GM18520 (cell line): ENCODE data around the gene PTPRZ1.

Source experiments
- ATAC-seq: cut with Tn5 transposase; IDR thresholded peaks from one replicate; pipeline ENCODE4 v1.9.1; 2021; ENCODE audit not compliant: unreplicated experiment

The PTPRZ1 gene

DNA sequence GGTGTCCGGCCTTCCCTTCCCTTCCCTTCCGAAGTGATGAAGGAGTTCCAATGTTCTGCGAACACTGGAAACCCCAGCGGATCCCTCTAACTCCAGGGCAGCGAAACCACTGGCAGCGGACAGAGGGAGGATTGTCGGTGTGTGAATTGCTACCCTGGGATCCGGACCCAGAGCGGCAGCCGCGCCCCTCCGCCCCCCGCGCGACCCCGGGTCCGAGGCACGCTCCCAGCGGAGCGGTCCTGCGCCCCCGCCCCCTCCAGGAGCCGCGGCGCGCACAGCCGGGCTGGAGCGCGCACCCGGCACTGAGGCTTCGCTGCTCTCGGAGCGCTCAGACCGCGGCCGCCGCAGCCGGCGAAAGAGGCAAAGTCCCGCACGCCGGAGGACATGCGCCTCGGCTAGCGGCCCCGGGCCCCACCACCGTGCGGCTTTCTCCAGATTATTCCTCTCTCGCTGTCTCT, at the start of gene PTPRZ1:
Gene PTPRZ1 (plus strand): TSS at position 331 of the 458 bp plus-strand sequence. CDS start 339 bp downstream, outside the sequence.
- ATAC-seq = no peak

DNA sequence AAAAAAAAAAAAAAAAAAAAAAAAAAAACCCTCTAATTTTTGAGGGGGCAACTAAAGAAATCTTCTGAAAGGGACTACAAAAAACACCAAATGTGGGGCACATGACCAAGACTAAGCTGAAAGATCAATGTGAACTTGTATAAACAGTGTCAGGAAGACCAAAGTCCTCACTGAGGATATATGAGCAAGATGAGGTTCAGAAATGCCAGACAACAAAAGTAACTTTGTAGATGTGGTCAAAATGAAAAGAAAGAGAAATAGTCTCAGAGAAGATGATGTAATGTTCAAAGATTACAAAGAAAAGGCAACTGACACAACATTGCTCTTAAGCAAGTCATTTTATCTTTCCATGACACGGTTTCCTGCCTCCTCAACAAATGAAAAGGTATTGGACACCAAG, 48.7 kb upstream of the PTPRZ1 start:
- no peak for ATAC-seq

DNA sequence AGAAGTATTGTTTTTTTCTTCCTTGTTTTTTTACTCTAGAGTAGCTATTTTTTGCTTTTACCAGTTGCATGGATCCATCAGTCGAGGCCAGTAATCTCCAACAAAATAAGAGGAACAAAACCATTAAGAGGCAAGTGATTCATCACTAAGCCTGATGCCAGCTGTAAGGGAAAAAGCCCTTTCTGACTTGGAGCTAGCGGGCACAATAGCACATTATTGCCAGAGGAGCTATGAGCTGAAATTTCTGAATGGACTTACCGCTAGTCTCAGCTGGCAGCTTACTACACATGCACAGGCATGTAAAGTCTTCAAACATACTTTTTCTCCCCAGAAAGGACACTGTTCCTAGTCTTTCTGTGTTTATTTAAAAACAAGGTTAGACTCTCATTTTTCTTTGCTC, 41.6 kb upstream of the PTPRZ1 start:
- ATAC-seq = no peak

DNA sequence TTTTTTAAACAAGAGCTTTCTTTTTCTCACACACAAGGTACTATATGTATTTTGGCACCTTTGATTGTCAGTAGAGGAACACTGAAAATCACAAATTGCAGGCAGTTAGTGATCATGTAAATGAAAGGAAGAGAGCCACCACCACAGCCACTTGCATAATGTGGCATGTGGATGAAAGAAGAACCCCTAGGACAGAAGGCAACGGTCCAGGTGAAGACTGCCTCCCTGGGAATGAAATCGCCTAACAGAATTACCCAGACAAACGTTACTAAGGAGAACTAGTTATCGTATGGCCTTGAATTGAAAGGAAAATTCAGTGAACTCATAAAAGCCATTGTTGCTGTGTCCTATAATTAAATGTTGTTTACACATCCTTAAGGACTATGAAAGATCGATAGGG, 41.2 kb upstream of the PTPRZ1 start:
- no peak for ATAC-seq

DNA sequence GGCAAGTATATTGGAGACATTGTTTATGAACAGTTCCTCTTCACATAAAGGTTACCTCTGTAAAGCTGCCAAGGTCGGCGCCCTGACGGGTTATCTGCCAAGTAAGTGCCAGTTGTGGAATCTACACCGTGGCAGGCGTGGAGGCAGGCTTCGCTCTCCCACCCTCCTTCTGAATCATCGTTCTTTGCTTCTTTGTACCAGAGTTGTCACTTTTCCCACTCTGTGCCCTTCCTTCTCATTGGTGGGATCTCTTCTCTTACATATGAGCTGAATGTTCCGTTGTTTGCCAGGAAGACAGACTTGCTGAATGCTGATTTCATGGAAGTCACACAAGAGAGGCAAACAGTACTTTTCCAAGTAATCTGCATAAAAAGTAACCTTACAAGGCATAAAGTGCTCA, 40.6 kb upstream of the PTPRZ1 start:
- ATAC-seq = no peak

DNA sequence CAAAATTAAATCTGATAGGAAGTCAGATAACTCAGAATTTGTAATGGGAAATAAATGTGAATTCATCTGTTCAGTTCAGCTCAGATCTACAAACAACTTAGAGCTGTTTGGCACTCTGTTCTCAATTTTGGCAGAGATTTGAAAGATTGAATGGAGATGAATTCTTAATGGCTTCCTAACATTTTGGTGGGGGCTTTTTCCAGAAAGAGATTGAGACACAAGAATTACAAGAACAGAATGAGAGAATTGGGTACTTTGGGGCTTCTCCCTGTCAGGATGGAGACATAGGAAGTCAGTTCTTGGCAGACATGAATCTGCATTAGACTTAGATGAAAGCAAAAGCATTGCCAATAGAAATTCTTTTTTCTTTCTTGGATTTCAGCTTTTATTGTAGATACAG, 39.0 kb upstream of the PTPRZ1 start:
- no peak for ATAC-seq

DNA sequence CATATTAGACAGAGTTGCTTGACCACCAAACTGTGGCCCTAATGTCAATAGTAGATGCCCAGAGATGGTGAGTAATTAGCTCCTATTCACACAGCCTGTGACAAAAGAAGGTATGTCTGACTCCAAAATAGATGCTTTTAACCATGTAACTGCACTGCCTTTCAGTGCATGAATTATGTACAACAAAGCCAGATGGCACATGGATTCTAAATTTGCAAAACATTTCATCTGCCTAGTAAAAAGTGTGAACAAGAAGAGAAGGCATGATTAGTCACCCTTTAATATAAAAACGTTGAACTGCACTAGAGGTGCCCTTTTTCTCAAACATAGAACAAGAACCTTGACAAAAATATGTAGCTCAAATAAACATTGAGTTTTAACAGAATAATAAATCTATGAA, 35.5 kb upstream of the PTPRZ1 start:
- no peak for ATAC-seq

DNA sequence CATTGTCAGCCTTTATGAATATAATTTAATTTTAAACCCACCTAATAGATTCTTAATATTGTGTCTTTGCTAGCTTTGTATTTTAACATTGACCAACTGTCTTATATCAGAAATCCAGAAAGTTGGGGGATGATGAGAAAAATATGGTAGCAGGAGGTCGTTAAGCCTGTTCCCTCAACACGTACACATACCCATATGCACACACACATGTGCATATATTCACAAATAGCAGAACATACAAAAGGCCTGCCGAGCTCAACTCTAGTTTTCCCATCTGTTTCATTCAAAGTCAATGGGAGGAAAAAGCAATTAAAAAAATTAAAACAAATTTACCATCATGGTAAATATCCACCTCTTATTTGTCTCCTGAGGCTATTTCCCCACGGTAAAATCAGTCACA, 25.9 kb upstream of the PTPRZ1 start:
- ATAC-seq = no peak

DNA sequence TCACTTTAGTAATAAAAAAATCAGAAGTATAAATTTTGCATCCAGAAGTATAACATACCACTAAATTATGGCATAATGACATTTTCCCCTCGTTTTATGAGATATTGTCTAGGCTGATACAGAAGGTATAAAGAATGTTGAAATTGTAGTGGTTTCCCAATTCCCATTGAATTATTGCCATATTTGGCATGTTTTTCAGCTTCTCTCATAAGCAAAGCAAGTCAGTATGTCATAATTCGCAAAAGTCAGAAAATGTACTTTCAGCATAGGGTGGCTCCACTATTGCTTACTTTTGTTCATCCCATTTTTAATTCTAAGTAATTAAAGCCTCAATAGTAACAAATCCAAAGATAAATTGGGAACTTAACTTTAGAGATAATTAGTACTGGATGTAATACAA, 19.7 kb upstream of the PTPRZ1 start:
- no peak for ATAC-seq

DNA sequence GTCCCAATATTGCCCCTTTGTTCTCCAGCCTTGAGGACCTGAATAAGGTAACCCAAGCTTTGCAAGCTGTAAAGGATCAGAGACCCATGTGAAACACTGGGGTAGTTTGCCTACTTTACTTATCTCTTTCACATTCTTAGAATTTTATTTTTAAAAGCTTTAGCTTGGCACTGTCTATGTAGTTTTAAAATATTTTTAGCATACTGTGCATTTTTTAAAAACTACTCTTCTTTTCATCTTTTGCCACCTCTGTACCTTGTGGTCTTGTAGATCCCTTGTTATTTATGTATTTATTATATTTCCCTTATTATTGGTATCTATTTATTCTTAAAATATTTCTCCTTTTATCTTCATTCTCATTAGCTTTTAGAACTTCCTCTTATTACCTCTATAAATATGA, 12.0 kb upstream of the PTPRZ1 start:
- no peak for ATAC-seq

DNA sequence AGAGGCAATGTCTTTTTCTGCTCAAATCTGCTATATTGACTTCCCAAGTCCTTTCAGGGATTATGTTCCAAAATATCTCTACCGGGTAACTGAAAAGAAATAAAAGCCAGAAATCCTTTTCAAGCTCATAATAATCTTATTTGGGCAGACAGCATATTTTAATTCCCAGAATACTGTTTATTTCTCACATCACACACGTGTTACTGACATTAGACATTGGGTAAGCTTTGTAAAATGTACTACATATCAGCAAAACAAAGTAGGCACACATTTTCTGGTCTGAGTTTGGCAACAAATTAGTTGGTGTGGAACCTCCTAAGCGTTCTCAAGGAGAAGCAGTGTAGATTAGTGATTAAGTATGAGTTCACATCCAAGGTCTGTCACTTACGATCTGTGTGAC, 10.4 kb upstream of the PTPRZ1 start:
- ATAC-seq = no peak

DNA sequence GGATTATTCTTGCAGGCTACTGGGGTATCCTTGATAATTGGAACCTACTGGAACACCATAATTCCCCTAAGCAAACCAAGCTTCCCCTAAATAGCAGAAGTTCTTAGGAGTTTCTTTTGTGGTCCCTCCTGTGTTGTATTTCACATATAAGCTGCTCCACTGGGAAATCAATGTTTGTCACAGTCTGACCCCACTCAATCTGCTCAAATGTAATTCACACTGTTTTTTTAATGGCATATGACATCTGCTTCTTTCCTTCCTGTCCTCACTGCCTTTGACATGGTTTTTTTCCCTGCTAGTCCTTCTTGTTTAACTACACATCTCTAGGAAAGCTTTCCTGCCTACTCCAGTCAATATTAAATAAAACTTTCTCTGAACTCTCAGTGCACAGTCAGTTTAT, 1.8 kb upstream of the PTPRZ1 start:
- no peak for ATAC-seq

DNA sequence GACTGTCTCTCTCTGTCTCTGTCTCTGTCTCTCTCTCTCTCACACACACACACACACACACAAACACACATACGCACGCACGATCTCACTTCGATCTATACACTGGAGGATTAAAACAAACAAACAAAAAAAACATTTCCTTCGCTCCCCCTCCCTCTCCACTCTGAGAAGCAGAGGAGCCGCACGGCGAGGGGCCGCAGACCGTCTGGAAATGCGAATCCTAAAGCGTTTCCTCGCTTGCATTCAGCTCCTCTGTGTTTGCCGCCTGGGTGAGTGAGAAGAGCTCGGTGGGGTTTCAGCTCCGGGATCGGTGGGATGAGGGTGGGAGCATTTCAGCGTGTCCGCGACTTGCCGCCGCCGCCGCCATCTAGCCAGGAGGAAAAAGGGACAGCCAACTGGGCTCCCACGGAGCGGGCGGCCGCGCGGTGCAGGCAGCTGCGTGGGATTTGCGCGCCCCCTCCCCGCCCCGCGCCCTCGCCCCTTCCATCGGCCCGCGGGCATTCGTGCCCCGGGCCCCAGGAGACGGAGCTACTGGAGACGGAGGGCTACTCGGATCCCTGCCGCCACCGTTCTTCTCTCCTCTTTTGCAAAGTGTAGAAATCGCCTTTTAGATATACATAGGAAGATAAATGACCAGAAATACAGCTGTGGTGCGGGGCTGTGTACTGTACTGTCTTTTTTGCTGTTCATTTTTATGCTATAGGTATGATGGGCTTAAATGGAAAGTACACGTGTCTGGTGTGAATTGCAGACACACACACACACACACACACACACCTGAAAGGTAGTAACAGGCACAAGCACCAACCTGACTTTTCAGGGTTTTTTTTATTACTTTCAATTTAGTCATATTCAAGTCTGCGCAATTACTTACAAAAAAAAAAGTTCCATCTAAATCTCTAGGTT, 581 bp downstream of the PTPRZ1 start:
- ATAC-seq = no peak

DNA sequence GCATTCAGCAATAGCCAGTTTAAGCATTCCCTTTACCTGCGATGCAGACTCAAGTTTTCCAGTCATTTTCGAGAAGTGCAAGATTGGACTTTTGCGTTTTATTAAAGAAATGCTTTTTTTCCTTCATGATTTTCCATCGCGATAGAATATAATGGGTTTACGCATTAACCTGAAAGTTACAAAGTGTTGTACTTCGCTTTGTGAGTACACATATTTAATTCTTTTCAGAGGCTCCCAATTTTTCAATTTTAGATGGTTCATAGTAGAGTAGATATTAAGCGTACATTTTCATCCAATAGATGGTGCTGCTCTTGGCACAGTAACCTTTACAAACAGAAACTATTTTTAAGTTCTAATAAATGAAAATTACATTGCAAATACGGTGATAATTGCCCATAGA, 1.3 kb downstream of the PTPRZ1 start:
- no peak for ATAC-seq

DNA sequence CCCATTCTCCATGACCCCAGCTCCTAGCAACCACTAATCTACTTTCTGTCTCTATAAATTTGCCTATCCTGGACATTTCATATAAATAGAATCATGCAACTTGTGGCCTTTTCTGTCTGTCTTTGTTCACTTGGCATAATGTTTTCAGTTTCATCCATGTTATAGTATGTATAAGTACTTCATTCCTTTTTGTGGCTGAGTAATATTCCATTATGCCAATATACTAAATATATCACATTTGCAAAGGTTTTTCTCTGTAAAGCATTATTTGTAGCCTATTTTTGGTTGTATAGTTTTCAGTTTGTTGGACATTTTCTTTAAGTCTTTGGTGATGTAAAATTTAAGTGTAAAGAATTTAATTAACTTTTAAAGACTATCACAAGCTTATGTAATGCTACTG, 2.2 kb downstream of the PTPRZ1 start:
- no peak for ATAC-seq

DNA sequence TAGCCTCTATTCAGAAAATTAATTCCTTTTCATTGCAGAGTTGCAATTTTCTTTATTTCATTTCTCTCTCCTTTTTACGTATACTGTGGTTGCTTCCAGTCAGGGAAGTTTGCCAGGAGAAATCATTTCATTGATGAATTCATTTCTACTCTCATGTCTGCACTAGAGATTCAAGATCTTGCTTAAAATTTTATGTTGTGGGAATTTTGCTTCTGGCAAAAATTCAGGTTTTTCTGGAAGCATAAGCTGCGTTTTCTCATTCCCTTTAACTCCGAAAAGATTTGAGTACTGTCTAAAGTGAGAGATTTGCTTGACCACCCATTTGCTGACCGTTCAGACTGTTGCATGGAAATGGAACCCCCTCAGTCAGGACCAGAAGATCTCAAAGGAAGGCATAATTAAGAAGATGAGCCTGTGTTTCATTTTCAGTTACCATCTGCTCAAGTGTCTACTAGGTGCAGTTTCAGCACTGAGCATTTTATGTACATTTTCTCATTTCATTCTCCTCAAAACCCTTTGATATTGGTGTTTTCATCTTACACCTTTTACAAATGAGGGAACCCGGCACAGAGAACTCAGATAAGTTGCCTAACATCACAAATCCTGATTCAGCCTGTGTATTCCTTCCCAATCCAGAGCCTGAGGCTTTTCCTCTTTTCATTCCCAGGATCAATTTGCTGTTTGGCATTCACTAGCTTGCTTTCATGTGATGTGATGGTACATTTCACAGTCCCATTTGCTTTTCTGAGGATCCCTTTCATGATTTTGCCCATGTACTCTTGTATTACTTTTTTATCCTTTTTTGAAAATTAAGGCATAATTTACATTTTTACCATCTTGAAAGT, 3.9 kb downstream of the PTPRZ1 start:
- no peak for ATAC-seq

DNA sequence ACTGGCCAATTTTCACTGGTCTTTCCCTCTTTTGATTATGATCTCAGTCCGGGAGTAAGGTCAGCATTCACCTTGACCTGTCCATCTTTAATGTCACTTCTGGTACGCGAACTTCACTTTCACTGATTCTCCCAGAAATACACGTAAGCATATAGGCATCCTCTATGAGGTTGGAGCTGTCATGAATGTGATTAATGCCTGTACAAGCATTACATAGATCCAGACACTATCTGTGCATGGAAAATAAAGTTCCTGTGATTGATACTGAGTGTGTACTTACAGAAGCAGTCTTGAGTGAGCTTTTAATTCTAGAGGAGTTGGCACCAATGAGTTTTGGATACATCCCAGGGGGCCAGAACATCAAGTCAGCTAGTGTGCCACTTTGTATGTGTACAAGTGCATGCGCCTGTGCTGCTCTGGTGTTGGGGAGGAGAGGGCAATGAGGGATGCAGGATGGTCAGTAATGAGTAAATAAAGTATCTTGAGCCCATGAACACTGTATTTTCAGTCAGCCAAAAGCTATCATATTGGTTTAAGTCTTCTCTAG, 6.0 kb downstream of the PTPRZ1 start:
- no peak for ATAC-seq

DNA sequence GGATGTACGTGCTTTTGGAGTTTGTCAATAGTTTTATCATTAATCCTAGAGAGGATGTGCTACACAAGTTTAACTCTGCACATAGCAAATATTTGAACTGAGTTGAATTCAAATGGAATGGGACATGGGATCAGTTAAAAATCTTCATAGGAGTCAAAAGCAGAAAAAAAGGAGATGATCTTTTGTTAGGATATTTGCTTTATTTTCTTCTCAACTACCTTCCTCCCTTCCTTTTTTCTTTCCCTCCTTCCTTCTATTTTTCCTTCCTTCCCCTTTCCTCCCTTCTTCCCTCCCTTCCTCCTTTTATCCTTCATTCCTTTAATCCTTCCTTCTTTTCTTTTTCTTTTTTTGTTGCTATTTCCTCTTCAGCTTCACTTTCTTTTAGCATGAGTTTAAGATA, 6.6 kb downstream of the PTPRZ1 start:
- ATAC-seq = no peak

DNA sequence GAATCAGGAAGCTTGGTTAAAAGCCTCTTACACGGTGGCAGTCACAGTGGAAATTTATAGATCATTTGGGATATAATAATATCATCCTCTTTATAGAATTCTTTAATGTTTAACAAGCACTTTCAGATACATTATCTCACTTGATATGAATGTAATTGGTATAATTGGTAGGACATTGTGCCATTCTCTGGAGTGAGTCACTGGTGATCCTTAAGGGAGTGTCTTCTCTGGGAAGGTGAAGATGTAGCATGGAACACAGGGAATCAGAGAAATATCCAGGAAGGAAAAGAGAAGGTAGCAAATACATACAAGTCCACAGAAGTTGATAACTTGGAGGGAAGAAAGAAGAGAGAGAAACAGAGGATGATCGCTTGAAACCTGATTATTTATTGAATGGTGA, 9.8 kb downstream of the PTPRZ1 start:
- ATAC-seq = no peak

DNA sequence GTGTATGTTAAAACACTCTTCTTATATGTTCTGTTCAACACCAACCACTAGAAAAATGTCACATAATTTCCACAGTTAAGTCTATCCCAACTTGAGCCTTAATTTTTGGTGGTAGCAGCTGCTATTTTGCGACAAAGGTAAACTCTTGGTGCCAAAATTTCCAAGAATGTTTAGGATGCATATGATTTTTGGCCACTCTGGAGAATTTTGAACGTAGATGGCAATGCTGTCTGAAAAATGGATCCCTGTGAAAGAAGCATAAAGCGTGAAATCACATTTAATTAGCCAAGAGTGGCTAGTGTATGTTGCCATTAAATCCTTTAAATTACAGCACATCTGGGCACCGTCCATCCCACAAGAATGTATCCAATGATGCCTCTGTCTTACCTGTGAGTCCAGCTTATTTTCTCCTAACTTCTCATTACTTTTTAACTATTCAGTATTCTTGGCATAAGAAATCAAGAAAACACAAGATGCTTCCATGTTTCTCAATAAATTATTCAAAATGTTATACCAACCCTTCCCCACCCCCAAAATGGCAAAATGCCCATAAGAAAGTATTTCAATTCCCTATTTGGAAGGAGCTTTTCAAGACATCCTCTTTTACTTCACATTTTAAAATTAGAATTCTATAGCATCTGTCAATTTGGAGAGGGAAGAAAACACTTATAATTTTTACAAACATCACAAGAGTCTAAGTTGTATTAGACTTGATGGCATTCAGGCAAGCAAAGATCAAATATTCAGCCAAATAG, 12.4 kb downstream of the PTPRZ1 start:
- ATAC-seq = no peak

DNA sequence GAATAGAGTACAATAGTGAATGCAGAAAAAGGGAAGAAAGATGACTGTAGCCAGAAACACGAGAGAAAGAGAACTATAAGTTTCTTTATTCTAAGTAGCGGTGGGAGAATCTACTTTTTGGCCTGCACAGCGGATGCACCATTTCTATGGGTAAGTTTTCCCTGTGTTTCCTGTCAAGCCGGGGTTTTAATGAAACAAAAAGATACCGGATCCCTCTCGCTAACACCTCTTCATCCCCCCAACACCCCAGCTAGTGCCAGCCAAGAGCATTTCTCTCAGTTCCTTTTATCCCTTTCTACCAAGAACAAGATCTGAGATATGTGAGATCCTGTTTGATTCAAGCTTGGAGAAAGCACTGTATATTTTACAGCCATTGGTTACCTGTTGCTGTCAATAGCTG, 14.7 kb downstream of the PTPRZ1 start:
- no peak for ATAC-seq
